Measurements from ENCODE around the gene TMUB1. TPM values are rescaled to one million over a fixed set of nuclear protein-coding genes. Genes with fewer than 3 reads are reported as not detected.
A peak's percentile ranks its signal among the peaks of the same experiment; 100 is the strongest.

TMUB1 gene
- total RNA-seq, 1 experiment from 2014 or later, result 45.4 TPM

DNA sequence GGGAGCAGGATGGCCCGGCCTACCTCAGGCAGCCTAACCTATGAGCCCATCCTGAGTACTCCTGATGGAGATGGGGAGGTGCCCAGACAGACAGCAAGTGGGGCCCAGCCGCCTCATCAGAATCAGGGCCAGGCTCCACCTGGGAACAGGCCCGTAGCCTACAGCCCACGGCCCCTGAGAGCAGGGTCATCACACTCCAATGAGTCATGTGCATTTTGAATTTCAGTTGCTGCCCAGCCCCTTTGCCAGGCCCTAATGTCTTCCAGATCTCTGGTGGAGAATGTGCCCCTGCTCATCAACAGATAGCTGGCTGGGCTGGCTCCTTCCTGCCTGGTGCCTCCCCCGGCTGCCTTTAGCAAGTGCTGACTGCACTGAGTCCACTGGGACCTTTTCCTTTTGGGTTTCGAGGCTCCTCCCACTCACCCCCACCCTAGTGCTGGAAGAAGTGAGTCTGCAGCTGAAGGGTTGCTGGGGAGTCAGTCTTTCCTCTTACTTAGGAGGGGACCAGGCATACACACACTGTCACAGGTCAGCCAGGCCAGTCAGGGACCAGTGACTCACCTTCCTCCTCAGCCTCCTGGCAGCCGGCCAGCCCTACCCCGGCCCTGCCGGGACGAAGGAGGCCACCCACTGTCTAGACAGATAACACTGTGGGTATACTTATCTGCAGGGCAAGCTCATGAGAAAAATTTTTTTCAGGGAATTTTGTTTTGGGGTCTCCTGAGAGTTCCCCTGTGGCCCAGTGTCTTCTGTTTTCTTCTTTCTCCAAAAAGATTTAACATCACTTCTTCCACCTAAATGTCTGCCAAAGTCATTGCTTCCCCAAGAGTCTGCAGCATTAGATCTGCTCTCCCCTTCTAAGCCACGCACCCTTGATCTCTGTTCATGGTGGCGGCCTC lies 44.1 kb downstream of the TMUB1 start:
- no peaks in the 10 kb centered on the region; a peak in 1 of 5 replicates for H3K9me3 Mint-ChIP-seq

More for the DNA sequence above, 44.1 kb downstream of the TMUB1 start:
- Mint-ChIP-seq H3K27me3 (ENCODE audit: low read depth) (peaks cover 5% of the 10 kb centered on the region), H3K36me3 (ENCODE audit: insufficient read depth in 1 of 3, low read depth in 3 of 3) (peaks cover 0 to 8% (median 4%) of the 10 kb centered on the region in 3 experiments; a peak in 4 of 7 replicates), H3K4me1 (peaks cover 2% of the 10 kb centered on the region in 2 experiments; a peak in 1 of 4 replicates), H3K27ac (peak overlapping the region; percentile 18 to 53 (median 40); a peak in 1 of 7 replicates), H3K4me3 (no peak overlapping the region; a peak in 1 of 5 replicates)
- no peak overlapping the region for H3K18ac ChIP-seq (ENCODE audit: insufficient read length, low read depth, low read length)
- no peak overlapping the region for H3K4me2 ChIP-seq (ENCODE audit: insufficient read depth, insufficient read length, low read length)
- H3K23me2 ChIP-seq (ENCODE audit: insufficient read length, low read depth, low read length, poor library complexity, severe bottlenecking), result no peaks in the 10 kb centered on the region
- no peaks in the 10 kb centered on the region for H3K79me2 ChIP-seq (ENCODE audit: insufficient read depth, low read length)
- no peak overlapping the region for H3K4ac ChIP-seq (ENCODE audit: low read depth, low read length)
- H2BK5ac ChIP-seq (ENCODE audit: insufficient read length, low read length), result no peak overlapping the region
- no peak overlapping the region for H3K9ac ChIP-seq (ENCODE audit: extremely low read depth, insufficient read length, low read length)
- H3K27ac ChIP-seq (ENCODE audit: insufficient read length, low read depth, low read length), result no peak overlapping the region
- no peak overlapping the region for H2BK15ac ChIP-seq (ENCODE audit: low read depth, low read length)
- H2AK5ac ChIP-seq (ENCODE audit: insufficient read length, low read length), result no peak overlapping the region
- H3K4me1 ChIP-seq (ENCODE audit: insufficient read depth, low read length), result no peaks in the 10 kb centered on the region
- no peak overlapping the region for H2BK12ac ChIP-seq (ENCODE audit: insufficient read length, low read depth, low read length)
- no peak overlapping the region for H3K14ac ChIP-seq (ENCODE audit: insufficient read depth, low read length)
- H2BK20ac ChIP-seq (ENCODE audit: low read depth, low read length, poor library complexity, severe bottlenecking), result no peak overlapping the region
- no peak overlapping the region for H4K5ac ChIP-seq (ENCODE audit: insufficient read length, low read depth, low read length)
- no peak overlapping the region for H4K91ac ChIP-seq (ENCODE audit: insufficient read length, low read depth, low read length)
- no peak overlapping the region for H4K8ac ChIP-seq (replicated peaks; ENCODE audit: insufficient read length, low read depth, low read length)
- H4K20me1 ChIP-seq (ENCODE audit: control insufficient read depth, insufficient read depth, insufficient read length), result no peaks in the 10 kb centered on the region
- no peak overlapping the region for H3T11ph ChIP-seq (ENCODE audit: low read length)
- no peaks in the 10 kb centered on the region for H3K9me3 ChIP-seq (ENCODE audit: control insufficient read depth, low read depth, low read length)
- TF ChIP-seq, protein P1, sequence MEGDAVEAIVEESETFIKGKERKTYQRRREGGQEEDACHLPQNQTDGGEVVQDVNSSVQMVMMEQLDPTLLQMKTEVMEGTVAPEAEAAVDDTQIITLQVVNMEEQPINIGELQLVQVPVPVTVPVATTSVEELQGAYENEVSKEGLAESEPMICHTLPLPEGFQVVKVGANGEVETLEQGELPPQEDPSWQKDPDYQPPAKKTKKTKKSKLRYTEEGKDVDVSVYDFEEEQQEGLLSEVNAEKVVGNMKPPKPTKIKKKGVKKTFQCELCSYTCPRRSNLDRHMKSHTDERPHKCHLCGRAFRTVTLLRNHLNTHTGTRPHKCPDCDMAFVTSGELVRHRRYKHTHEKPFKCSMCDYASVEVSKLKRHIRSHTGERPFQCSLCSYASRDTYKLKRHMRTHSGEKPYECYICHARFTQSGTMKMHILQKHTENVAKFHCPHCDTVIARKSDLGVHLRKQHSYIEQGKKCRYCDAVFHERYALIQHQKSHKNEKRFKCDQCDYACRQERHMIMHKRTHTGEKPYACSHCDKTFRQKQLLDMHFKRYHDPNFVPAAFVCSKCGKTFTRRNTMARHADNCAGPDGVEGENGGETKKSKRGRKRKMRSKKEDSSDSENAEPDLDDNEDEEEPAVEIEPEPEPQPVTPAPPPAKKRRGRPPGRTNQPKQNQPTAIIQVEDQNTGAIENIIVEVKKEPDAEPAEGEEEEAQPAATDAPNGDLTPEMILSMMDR (conservative IDR thresholded peaks at IDR 0.05), result no peak
- H3K79me1 ChIP-seq (ENCODE audit: insufficient read depth, low read depth, low read length, poor library complexity, severe bottlenecking), result no peaks in the 10 kb centered on the region
- H3K27me3 ChIP-seq (ENCODE audit: insufficient read depth, low read length), result no peaks in the 10 kb centered on the region
- no peak overlapping the region for H2AFZ ChIP-seq (ENCODE audit: low read length)
- H2BK120ac ChIP-seq (ENCODE audit: low read depth, low read length, poor library complexity, severe bottlenecking), result no peak overlapping the region
- H3K23ac ChIP-seq (ENCODE audit: insufficient read length, low read depth, low read length), result no peak overlapping the region
- no CpG with 5 or more reads among the region's 12 CpGs for WGBS (ENCODE audit: extremely low coverage, insufficient read length, low lambda C conversion rate)
- no peak overlapping the region for H3K56ac ChIP-seq (ENCODE audit: insufficient read length, low read depth, low read length)
- DNase-seq, result no peak

Measured in H9 (cell line).